HG02642 (cell line): ENCODE data around the gene TRIM32.
"Not testable (repeated sequence)": the region's sequence is repeated elsewhere in the genome, so short reads cannot be mapped to it uniquely, and the experiment has no call there.

Experiments
- ATAC-seq: cut with Tn5 transposase; IDR thresholded peaks from one replicate; pipeline ENCODE4 v1.9.1; 2021; ENCODE audit warnings: mild to moderate bottlenecking; ENCODE audit not compliant: unreplicated experiment, poor library complexity

The TRIM32 gene

DNA sequence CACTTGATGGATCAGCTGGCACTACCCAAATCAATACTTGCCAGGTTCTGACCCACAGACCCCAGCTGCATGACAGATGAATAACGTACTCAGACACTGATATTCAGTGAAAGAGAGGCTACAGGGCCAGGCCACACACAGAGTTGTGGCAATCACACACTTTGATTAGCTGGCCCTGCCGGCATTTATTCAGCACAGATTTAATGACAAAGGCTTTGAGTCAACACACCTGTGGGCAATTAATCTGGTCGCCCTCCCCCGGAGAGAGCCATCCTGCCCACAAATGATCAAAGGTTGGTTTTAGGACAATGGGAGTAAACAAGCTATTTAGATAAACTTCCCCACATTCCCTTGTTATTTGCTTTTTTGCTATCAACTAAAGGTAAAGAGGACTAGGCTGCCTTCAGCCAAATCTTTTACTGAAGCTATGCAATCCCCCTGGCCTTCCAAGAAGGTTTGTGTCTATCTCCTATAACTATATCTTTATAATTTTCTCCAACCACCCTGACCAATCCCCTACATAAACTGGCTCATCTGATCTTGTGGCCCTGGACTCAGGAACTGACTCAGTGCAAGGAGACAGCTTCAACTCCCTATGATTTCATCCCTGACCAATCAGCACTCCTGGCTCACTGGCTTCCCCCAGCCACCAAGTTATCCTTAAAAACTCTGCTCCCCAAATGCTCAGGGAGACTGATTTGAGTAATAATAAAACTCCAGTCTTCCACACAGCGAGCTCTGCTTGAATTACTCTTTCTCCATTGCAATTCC, 12.7 kb upstream of the TRIM32 start:
- no peak for ATAC-seq

- ATAC-seq = no peak
Measured at GRCh38 chr9:116683535-116683934, 3.6 kb upstream of the TRIM32 start.

DNA sequence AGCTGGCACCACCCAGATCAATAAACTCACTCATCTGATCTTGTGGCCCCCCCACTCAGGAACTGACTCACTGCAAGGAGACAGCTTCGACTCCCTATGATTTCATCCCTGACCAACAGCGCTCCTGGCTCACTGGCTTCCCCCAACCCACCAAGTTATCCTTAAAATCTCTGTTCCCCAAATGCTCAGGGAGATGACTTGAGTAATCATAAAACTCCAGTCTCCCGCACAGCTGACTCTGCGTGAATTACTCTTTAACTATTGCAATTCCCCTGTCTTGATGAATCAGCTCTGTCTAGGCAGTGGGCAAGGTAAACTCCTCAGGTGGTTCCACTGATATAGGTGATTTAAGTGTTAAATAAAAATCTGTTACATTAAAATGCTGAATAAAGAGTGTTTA, 1.9 kb upstream of the TRIM32 start:
- no peak for ATAC-seq

GRCh38 chr9:116686135-116686534, 970 bp upstream of the TRIM32 start:
- no peak for ATAC-seq

DNA sequence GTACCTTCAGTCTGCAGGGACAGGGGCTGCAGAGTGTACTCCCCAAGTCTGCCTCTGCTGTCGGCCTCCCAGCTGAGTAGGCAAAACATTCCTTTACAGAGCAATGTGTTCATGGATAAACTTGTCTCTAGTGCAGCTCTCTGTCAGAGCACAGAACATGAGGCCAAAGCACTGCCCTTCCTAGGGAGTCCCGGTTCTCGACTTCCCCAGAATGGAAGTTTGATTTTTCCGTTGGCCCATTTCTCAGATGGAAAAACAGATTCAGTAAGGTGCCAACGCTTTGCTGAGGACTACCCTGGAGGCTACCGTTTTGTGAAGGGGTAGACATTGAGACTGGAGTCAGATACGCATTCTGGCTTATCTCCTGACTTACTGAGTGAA, 422 bp upstream of the TRIM32 start:
- peak; percentile 48 for ATAC-seq

- no peak for ATAC-seq
Measured at GRCh38 chr9:116687754-116688135, 640 bp downstream of the TRIM32 start.

DNA sequence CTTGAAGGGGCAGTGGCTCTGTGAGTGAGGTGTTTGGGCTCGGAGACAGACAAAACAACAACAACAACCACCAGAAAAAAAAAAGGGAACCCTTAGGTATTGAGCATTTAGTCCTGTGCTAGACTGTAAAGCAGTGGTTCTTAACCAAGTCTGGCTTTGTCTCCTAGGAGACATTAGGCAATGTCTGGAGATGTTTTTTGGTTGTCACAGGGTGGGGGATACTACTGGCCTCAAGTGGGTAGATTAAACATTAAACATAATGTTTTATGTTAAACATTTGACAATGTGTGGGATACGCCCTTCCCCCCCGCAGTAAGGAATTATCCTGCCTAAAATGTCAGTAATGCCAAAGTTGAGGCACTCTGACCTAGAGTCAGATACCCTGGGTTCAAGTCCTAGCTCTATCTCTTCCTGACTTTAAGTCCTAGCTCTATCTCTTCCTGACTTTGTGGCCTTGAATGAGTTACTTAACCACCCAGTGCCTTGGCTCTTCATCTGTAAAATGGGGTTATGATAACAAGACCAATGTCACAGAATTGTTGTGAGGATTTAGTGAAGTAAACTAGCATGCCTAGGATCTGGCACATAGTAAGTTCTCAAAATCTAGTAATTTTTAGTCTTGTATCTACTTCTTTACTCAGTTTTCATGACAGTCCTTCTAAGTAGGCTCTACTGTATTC, 1.8 kb downstream of the TRIM32 start:
- no peak for ATAC-seq

GRCh38 chr9:116689486-116690032, 2.5 kb downstream of the TRIM32 start:
- no peak for ATAC-seq

DNA sequence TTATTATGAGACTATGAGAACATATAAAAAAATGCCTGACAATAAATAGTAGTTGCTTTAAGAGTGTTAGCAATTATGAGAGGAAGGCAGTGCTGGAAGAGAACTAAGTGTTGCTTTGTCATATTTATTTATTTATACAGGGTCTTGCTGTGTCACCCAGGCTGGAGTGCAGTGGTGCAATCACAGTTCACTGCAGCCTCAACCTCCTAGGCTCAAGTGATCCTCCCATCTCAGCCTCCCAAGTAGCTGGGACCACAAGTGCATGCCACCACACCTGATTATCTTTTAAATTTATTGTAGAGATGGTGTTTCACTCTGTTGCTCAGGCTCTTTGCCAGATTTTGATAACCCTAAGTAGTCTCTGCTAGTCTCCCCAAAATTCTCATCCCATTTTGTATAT, 3.7 kb downstream of the TRIM32 start:
- not testable (repeated sequence) for ATAC-seq

DNA sequence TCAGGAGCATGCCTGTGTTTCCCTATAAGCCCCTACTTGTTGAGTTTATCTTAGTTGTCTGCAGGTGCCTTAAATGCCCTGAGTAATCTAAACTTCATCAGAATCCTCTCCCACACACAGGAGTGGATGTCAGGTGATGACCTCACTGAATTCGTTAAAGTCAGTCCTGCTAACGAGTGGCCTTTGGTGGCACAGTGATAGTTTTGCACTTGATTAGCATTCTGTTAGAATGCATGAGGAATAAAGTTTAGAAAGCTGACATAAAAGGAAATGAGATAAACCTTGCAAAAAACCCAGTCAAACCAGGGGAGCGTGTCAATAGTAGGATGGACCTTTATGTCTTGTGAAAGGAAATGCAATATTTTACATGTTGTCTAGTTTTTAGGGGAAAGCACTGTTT, 4.5 kb downstream of the TRIM32 start:
- ATAC-seq = no peak

DNA sequence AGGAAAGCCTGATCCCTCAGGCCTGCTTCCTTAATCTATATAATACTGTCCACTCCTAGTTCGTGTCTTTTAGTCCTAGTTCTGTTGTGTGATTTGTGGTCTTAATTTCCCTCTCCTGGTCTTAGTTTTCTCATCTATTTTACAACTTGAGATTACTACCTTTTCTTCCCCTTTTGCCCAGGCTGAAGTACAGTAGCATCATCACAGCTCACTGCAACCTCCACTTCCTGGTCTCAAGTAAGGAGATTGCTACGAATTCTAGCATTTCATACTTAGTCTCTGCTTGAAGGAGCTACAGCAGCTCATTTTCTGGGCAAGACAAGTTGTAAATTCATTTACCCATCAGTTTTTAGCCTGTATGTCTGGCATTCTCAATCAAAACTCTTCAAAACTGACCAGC, 5.5 kb downstream of the TRIM32 start:
- ATAC-seq = no peak

DNA sequence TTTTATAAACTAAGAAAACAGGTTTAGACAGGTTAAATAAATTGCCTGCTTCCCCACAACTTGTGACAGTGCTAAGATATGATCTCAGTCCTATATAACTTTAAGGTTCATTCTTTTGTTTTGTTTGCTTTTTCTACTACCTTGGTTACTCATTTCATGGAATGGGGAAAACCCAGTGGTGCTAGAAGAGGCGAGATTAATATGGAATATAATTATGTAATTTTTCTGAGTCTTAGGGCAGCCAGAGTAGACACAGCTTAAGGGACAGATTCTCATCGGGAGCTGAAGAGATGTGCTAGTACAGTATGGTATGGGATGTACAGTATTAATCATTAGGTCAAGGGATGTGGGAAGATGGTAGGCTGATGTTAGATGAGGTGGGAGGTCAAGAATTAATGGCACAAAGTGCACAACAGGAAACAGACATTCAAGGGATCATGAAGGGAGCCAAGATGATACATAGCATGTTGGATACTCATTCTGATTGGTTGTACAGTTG, 6.2 kb downstream of the TRIM32 start:
- ATAC-seq = no peak

DNA sequence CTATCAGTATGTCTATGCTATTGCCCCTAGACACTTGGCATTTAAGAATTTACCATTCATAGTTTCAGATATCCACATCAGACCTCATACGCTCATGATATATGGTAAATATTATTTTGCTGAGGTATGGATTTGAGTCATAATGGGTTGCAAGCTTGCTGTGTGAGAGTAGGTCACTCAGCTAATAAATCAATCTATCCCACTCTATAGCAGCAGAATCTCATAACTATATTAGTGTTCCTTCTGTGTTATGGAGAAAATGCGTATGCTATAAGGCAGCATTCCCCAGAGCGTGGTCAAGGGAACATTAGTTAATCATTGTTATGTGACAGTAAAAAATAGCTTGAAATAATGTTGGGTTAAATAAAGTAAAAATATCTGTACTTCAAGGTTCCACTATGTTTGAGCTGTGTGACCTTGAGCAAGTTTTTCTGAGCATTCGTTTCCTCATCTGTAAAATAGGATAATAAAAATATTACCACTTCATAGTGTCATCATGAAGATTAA, 7.7 kb downstream of the TRIM32 start:
- ATAC-seq = no peak

DNA sequence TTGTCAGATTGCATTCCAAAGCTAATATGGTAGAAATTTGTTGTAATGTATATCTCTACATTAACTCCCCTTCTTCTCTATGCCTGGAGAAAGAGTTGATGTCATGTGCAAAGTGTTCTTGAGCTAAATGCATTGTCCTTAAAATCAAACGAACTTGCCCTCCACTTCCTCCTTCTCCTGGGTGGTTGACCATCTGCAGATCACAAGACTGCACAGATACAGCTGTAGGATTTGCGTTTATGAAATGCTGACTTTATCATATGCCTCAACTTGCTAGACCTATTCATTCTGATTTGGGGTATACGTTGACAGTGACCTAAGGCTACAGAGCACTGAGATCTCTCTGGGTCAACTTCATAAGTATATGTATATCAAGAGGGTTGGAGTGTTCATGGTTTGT, 8.3 kb downstream of the TRIM32 start:
- ATAC-seq = no peak

DNA sequence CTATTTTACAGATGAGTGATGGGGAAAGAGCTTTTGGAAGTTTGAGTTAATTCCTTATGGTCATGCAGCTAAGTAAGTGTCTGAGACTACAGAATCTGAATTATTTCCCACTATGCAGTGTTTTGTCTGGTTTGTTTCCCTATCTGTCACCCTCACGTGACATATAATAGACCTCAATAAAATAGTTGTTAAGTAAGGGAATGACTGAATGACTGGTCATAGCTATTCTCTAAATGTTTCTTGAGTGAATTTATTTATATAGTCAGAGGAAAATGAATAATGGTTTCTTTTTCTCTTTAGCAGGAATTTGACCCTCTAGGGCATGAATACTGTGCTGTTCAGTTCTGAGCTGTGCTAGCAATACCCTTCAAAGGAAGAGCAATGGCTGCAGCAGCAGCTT, 10.3 kb downstream of the TRIM32 start:
- no peak for ATAC-seq

DNA sequence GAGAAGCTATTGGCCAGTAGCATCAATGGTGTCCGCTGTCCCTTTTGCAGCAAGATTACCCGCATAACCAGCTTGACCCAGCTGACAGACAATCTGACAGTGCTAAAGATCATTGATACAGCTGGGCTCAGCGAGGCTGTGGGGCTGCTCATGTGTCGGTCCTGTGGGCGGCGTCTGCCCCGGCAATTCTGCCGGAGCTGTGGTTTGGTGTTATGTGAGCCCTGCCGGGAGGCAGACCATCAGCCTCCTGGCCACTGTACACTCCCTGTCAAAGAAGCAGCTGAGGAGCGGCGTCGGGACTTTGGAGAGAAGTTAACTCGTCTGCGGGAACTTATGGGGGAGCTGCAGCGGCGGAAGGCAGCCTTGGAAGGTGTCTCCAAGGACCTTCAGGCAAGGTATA, 10.8 kb downstream of the TRIM32 start:
- ATAC-seq = no peak

GRCh38 chr9:116700279-116700678, 13.2 kb downstream of the TRIM32 start:
- no peak for ATAC-seq

DNA sequence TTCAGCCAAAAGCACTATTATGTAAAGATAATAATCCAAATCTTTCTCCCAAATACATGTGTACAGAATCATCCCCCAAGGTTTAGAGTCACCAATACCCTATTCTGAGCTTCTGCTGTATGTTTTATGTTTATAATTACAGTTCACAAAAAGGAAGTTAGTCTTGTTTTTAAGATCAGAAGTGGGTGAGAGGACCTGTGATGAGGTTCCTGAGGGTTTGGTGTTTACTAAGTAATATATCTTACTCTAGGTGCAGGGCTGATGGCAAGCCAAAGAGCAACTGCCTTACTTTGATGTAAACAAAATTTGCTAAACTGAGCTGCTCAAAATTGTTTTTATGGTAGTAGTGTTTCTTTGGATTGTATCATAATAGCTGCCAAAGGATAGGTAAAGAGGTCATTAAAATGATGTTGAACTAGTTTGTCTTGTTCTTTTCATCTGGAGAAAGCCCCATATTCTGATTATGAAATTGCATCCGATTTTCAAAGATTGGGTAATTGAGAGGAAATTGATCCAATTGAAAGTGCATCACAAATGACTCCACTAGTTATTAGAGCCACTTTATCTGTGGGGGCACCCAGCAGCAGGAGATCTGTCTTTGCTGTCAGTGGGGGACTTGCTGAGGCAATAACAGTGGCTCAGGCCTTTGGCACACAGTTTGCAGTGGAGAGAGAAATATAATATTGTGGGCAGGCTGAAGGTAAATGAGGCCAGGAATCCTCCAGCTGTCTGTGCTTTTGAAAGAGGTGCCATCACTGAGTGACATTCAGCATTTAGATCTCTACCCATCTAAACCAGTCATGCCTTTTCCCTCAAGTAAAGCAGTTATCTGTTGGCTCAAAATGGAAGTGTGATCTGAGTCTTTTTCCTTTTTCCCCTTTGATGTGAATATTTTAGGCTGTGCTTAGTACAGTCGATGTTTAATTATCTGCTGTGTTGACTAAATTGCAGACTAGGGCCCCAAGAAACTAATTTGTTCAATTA, 14.1 kb downstream of the TRIM32 start:
- ATAC-seq = no peak

GRCh38 chr9:116701940-116702642, 15.0 kb downstream of the TRIM32 start:
- ATAC-seq = no peak

DNA sequence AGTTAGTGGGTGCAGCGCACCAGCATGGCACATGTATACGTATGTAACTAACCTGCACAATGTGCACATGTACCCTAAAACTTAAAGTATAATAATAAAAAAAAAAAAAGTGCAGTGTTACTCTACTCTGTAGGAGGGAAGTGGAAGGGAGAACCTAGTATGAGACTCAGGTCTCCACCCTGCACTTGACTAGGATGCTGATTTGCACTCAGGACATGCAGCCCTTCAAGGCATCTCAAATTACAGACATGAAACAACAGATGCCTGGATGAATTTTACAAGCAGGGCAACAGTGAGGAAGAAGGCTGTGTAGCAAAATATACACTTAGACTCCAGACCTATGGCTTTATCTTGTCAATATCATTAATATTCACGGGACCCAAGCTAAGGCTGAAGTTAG, 16.5 kb downstream of the TRIM32 start:
- no peak for ATAC-seq
